Muscle layer of colon (tissue), 2 donors: ENCODE results near the gene IGF1R.

Experiments used
- H3K27ac ChIP-seq: one replicate; pipeline ENCODE4 v1.7.0; 2013; ENCODE audit warnings: low read depth, mild to moderate bottlenecking, low read length, moderate library complexity
- H3K27me3 ChIP-seq, 2 donors: one replicate each; pipeline ENCODE4 v1.7.0; 2013; ENCODE audit warnings: low read length in 2 of 2, mild to moderate bottlenecking in 2 of 2; ENCODE audit not compliant: insufficient read depth in 2 of 2, control insufficient read depth in 1 of 2
- H3K36me3 ChIP-seq: one replicate; pipeline ENCODE4 v1.7.0; 2013; ENCODE audit warnings: mild to moderate bottlenecking, low read length; ENCODE audit not compliant: insufficient read depth
- H3K4me1 ChIP-seq: one replicate; pipeline ENCODE4 v1.7.0; 2013; ENCODE audit warnings: mild to moderate bottlenecking, low read length; ENCODE audit not compliant: insufficient read depth
- H3K4me3 ChIP-seq, 2 donors: one replicate each; pipeline ENCODE4 v1.7.0; 2013; ENCODE audit warnings: low read length in 2 of 2, low read depth in 1 of 2, mild to moderate bottlenecking in 1 of 2, moderate library complexity in 1 of 2
- H3K9ac ChIP-seq: one replicate; pipeline ENCODE4 v1.7.0; 2013; ENCODE audit warnings: low read length
- H3K9me3 ChIP-seq: one replicate; pipeline ENCODE4 v1.7.0; 2013; ENCODE audit warnings: mild to moderate bottlenecking, low read length
- donor health status: abdominal sarcoma.
- donor health status: Adenocarcinoma of cecum.

IGF1R gene

DNA sequence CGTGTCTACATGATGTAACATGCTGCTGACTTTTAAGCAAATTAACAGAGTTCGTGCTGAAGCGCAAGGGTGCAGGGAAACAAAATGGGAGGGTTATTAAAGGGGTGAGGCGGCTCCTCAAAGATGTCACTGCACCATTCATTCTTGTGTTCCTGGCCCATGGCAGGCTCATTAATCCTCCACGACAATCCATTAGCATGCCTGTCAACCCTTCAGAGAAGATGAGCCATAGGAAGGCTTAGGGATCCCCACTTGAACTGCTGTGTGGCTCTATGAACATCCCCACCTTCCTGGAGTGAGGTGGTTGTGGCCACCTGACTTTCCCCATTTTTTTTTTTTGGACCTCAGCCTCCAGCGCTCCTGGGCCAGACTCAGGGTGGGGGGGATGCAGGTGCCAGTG lies 45.8 kb downstream of the IGF1R start:
- H3K36me3 ChIP-seq = no peaks in the 10 kb centered on the region

DNA sequence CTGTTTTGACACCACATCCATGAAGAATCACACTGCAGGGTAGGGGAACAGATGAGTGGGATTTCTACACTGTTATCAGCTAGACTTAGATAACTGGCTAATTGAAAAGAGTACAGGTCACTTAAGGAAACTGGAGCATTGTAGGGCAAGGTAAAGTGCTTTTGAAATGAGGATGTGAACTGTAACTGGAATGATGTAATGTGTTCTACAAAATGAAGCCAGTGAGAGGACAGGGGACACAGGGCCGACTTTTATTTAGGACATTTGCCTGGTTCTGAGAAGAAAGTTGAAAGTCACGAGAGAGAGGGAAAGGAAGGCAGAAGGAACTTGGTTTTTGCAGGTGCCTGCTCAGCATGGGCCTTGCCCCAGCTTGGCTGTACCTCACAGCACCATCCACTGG lies 50.5 kb downstream of the IGF1R start:
- no peaks in the 10 kb centered on the region for H3K27me3 ChIP-seq
- H3K4me3 ChIP-seq = no peak overlapping the region
- H3K27ac ChIP-seq = no peak overlapping the region
- H3K9ac ChIP-seq = no peak overlapping the region
- H3K4me1 ChIP-seq = peaks cover 69% of the 10 kb centered on the region
- H3K9me3 ChIP-seq = no peaks in the 10 kb centered on the region
- no peaks in the 10 kb centered on the region for H3K36me3 ChIP-seq

More for the DNA sequence above, 45.8 kb downstream of the IGF1R start:
- no peaks in the 10 kb centered on the region for H3K9me3 ChIP-seq
- no peak overlapping the region for H3K27ac ChIP-seq
- H3K9ac ChIP-seq = no peak overlapping the region
- H3K4me1 ChIP-seq = peaks cover 72% of the 10 kb centered on the region
- H3K4me3 ChIP-seq = no peak overlapping the region
- no peaks in the 10 kb centered on the region for H3K27me3 ChIP-seq

DNA sequence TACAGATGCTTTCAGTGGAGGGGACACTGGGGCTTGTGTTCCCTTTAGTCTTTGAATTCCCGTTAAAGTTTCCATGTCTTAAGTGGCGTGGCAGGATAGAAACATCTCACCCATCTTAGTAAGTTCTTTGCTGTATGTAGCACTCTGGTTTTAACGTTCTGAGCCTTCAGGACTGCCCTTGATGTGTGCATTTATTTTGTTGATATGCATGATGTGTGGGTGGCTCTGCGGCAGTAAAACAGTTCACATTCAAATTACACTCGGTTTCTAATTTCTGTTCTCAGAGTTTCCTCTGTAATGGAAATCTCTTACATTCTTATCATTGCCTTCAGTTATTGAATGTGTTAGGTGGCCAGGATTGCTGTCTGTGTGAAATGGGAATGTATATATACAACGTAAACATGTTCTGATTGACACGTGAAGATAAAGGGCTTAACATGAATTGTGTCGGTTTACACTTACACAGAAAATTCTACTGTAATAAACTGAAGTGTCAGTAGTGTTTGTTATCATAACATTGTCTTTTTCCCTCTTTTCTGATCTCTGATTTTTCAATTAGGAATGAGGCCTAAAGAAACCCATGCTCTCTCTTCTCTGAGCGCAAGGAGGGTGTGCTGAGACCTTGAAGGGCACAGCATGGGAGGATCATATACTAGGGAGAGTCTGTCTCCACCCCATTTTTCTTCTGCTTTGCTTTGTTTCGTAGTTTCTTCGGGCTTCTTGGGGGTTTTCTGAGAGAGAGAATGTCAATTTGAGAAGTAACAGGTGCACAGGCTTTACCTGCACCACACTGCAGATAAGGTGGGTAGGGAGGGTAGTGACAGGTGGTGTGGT lies 51.5 kb downstream of the IGF1R start:
- no peak overlapping the region for H3K9ac ChIP-seq
- no peak overlapping the region for H3K27ac ChIP-seq
- H3K4me1 ChIP-seq = peaks cover 65% of the 10 kb centered on the region
- H3K27me3 ChIP-seq = no peaks in the 10 kb centered on the region
- H3K4me3 ChIP-seq = no peak overlapping the region
- H3K36me3 ChIP-seq = no peaks in the 10 kb centered on the region
- H3K9me3 ChIP-seq = no peaks in the 10 kb centered on the region

DNA sequence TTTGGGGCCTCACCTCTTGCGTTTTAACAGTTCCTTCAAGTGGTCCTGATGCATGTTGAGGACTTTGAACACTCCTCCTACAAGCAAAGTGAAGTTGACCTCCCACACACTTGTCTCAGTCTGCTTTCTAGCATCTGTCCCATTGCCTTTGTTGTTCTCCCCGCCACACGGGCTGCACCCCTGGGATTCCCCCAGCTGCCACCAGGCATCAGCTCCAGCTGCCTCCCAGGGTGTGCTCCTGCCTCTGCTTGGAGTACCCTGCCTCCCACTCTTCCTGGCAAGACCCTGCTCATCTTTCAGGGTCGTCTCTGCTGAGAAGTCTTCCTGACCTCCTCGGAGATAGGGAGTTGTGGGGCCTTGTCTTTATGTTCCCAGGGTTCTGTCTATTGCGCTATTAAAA lies 52.2 kb downstream of the IGF1R start:
- Histone ChIP-seq H3K27ac (no peak overlapping the region), H3K27me3 (no peaks in the 10 kb centered on the region), H3K4me3 (no peak overlapping the region), H3K4me1 (peaks cover 66% of the 10 kb centered on the region), H3K9me3 (no peaks in the 10 kb centered on the region), H3K36me3 (no peaks in the 10 kb centered on the region), H3K9ac (no peak overlapping the region)

DNA sequence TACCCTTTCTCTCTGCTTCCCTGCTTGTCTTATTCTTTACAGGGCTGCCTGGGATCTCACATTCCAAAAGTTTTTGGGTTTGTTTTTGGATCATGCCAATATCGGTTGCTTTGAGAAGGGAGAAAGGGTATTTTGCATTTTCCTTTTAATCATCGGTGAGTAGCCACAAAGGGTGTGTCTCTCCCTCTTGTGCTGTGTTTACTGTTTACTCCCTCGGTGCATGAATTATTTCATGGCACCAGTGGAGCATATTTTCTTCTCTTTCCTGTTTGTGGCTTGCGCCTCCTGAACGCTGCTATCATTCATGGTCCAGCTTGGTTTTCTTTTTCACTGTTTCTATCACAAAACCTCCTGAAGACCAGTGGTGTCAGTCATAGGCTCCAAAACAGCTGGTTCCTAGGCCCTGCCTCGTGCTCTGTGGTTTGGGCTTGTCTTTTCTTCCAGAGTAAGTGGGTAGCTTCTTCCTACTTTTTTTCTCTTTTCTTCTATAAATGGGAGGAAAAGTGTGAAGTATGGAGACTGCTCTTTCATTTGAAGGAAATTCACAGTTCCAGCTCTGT lies 54.9 kb downstream of the IGF1R start:
- Histone ChIP-seq H3K4me3 (no peak overlapping the region), H3K4me1 (peaks cover 61% of the 10 kb centered on the region), H3K27ac (no peak overlapping the region), H3K9ac (no peak overlapping the region), H3K27me3 (no peaks in the 10 kb centered on the region), H3K36me3 (peaks cover 7% of the 10 kb centered on the region), H3K9me3 (no peaks in the 10 kb centered on the region)

DNA sequence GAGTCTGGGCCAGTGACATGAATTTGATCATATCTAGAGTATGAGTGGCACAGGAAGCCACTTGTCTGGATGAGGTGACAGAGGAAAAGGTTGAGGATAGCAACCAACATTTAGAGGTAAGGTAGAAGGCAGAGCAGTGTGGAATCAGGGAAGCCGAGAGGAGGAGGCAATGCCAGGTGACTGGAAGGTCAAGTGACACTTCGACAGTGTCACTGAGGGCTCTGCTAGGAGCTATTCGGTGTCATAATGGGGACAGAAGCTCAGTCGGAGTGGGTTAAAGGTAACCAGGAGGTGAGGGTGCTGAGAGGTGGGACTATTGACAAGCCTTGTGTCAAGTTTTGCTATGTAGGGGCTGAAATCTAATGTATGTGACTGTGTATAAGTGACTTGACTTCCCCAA lies 56.7 kb downstream of the IGF1R start:
- Histone ChIP-seq H3K36me3 (peaks cover 11% of the 10 kb centered on the region), H3K27me3 (no peaks in the 10 kb centered on the region), H3K27ac (no peak overlapping the region), H3K4me1 (peaks cover 53% of the 10 kb centered on the region), H3K9me3 (no peaks in the 10 kb centered on the region), H3K9ac (no peak overlapping the region), H3K4me3 (no peak overlapping the region)

DNA sequence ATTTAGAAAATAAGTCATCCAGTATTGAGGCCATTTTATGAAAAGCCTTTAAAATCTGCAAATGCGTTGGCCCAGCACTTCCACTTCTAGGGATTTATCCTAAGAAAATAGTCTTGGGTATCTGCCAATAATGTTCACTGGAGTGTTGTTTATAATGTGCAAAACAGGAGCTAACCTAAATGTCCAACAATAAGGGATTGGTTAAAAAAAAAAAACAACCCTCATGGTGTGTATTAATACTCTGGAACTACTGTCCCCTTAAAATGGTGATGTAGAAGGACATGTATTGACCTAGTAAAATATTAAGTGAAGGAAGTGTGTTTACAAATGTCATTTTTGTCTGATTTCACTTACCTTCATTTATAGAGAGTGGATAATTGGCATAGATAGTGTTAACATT lies 58.0 kb downstream of the IGF1R start:
- Histone ChIP-seq H3K4me1 (peaks cover 49% of the 10 kb centered on the region), H3K27me3 (no peaks in the 10 kb centered on the region), H3K36me3 (peaks cover 11% of the 10 kb centered on the region), H3K27ac (no peak overlapping the region), H3K9ac (no peak overlapping the region), H3K4me3 (no peak overlapping the region), H3K9me3 (no peaks in the 10 kb centered on the region)

DNA sequence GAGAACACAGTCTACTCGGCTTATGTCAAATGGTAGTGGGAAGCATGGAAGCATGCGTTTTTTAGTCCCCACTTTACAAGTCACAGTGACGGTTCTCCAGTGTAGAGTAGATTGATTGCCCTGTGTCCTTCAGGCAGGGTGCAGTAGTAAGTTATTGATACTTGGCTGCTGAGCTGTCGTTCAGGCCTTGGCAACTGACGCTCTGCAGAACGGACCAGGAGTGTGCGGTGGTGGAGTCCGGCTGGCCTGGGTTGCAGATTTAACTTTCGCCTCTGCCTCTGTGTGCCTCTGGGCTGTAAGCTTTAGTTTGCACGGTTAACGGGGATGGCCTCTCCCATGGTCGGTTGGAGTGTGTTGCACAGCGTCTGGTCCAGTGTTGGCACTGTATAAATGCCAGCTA lies 58.6 kb downstream of the IGF1R start:
- Histone ChIP-seq H3K4me1 (peaks cover 46% of the 10 kb centered on the region), H3K9me3 (no peaks in the 10 kb centered on the region), H3K4me3 (no peak overlapping the region)

DNA sequence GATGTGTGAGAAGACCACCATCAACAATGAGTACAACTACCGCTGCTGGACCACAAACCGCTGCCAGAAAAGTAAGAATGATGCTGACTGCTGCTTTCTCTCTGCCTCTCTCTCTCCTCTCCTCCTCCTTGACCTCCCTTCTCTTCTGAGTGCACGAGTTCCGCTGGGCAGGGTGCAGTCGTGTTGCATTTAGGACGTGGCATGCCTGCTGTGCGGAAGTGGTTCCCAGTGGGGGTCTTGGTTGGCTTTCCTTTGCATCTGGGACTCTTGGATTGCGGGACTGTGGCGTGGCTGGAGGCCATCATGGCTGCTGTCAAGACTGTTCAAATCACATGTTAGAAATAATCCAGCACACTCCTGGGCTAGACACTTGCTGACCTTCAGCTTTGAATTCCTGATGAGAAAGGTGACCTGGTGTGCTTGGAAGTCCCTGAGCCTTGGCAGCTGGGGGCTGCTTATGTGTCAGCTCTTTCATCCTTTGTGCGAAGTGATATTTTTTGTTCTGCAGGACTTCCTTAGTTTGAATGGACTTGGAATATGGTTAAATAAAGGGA lies 59.8 kb downstream of the IGF1R start:
- Histone ChIP-seq H3K9ac (no peak overlapping the region), H3K4me1 (peaks cover 45% of the 10 kb centered on the region), H3K4me3 (no peak overlapping the region), H3K27ac (no peak overlapping the region), H3K9me3 (no peaks in the 10 kb centered on the region), H3K27me3 (no peaks in the 10 kb centered on the region), H3K36me3 (peaks cover 11% of the 10 kb centered on the region)

More for the DNA sequence above, 58.6 kb downstream of the IGF1R start:
- peaks cover 11% of the 10 kb centered on the region for H3K36me3 ChIP-seq
- H3K27me3 ChIP-seq = no peaks in the 10 kb centered on the region
- H3K27ac ChIP-seq = no peak overlapping the region
- H3K9ac ChIP-seq = no peak overlapping the region

DNA sequence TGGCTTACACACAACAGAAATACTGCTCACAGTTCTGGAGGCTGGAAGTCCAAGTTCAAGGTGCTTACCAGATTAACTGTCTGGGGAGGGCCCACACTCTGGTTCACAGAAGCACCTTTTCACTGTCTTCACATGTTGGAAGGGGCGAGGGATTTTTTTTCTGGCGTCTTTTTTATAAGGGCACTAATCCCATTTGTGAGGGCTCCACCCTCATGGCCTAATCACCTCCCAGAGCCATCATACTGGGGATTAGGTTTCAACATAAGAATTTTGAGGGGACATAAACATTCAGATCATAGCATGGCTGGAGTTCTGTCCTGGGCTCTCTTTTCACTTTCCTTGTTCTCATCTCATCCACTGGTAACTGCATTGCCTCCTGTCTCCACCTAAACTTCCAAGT lies 63.5 kb downstream of the IGF1R start:
- no peaks in the 10 kb centered on the region for H3K27me3 ChIP-seq
- no peak overlapping the region for H3K9ac ChIP-seq
- H3K27ac ChIP-seq = no peak overlapping the region
- H3K9me3 ChIP-seq = no peaks in the 10 kb centered on the region
- H3K4me1 ChIP-seq = peaks cover 52% of the 10 kb centered on the region
- peaks cover 11% of the 10 kb centered on the region for H3K36me3 ChIP-seq
- no peak overlapping the region for H3K4me3 ChIP-seq

DNA sequence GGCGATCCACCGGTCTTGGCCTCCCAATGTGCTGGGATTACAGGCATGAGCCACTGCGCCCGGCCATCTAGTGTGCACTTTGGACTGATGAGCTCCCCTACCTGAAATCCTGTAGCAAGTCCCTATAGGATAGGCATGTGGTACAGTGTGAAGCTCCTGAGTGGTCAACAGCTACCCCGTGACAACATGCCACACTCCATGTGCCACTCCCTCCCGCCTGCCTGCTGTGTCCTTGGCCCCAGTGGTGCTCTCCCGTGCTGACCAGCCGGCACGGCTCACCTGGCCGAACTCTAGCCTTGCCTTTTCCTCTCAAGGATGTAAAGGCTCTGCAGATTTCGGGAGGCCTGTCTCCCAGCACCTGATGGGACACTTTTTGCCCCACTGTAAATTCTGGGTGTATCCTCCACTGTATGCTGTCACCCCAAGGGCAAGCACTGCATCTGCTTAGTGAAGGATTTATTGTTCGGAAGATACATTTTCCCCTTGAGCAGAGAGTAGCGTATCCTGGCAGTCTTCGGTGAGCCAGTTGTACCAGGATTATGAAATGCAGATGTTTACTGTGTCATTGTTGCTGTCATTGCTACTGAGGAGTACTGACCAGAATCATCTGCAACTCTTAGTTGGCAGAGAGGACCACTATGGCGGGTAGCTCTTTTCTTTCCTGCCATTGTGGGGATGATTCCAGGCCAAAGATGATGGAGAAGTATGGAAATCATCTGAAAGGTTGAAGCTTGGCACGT lies 64.7 kb downstream of the IGF1R start:
- peaks cover 56% of the 10 kb centered on the region for H3K4me1 ChIP-seq
- no peak overlapping the region for H3K4me3 ChIP-seq
- H3K36me3 ChIP-seq = peaks cover 6% of the 10 kb centered on the region
- H3K9ac ChIP-seq = no peak overlapping the region
- no peaks in the 10 kb centered on the region for H3K9me3 ChIP-seq
- H3K27me3 ChIP-seq = no peaks in the 10 kb centered on the region
- H3K27ac ChIP-seq = no peak overlapping the region
